GM19238 (cell line): ENCODE measurements around the gene ZNF835.
"Not testable (repeated sequence)": the region's sequence is repeated elsewhere in the genome, so short reads cannot be mapped to it uniquely, and the experiment has no call there.

Experiments used
- DNase-seq: peaks from one replicate; pipeline ENCODE4 v3.0.0; 2011; ENCODE audit warnings: low spot score; ENCODE audit not compliant: insufficient read length

ZNF835 gene

DNA sequence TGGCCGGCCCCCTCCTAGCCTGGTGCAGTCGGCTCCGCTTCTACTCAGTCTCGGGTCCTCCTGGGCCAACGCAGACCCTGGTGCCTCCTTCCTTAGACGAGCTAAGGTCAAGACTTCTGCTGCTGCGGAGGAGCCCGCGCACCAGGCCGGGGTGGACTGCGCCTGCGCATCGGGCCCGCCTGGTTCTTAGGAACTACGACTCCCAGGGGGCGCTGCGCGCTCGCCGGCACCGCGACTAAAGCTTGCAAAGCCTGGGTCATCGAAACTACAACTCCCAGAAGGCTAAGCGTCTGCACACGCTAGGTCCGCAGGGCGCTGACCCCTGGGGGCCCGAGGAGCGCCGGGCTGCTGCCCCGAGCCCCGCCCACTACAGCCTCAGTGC, at the start of gene ZNF835:
TSS of gene ZNF835 (minus strand) at position 145 of the 382 bp plus-strand sequence. CDS start 6,559 bp downstream, outside the sequence.
- DNase-seq: no peak

DNA sequence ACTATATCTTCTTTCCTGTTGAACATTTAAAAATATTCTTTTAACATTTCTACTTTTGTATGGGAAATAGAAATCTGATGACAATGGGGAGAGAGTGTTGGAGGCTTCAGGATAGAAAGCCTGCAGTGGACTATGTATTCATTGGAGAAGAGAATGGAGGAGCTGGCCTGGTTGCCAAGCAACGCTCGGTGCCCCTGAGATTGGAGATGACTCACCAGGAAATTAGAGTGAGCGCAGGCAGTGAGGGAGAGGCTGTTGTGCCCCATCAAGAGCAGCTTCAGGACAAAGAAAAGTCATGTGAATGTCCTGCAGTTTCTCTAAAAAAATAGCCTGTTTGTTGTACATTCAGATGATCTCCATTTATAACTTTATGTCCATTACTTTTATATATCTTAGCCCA, 48.7 kb upstream of the ZNF835 start:
- no peak for DNase-seq

DNA sequence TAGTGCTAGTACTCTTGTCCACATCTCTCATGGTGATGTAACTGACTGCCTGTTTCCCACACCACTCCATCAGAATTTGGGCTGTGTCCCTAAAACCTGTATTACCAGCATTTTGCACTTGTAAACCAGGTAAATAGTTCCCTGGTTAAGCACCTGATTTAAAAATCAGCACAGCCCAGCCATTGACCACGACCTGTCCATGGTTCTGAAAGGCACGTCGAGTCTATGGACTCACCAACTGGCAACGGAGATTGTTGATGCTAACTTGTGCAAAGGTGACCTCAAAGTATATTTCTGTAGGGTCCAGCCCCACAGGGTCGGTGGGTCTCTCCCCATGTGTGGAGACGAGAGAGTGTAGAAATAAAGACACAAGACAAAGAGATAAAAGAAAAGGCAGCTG, 46.7 kb upstream of the ZNF835 start:
- no peak for DNase-seq

- DNase-seq: no peak
These were observed 41.2 kb upstream of the ZNF835 start for GRCh38 chr19:56712611-56713276.

GRCh38 chr19:56710437-56710836, 38.9 kb upstream of the ZNF835 start:
- no peak for DNase-seq

- DNase-seq: no peak
These were observed 36.3 kb upstream of the ZNF835 start for GRCh38 chr19:56707821-56708220.

DNA sequence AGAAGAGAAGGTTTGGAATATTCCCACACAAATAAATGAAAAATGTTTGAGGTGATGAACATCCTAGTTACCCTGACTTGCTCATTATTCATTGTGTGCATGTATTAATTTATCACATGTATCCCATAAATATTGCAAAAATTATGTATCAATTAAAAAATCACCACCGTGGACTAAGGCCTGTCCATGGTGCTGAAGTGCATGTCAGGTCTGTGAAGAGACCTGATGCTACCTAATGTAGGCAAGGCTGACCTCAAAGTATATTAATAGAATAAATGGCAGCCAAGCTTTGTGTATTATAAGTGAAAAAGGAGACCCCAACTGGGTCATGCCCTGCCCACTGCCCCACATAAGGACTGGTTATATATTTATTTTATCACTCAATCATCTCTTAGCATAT, 34.4 kb upstream of the ZNF835 start:
- no peak for DNase-seq

GRCh38 chr19:56701895-56702294, 30.3 kb upstream of the ZNF835 start:
- DNase-seq: no peak

- no peak for DNase-seq
These were observed 28.0 kb upstream of the ZNF835 start for GRCh38 chr19:56699552-56699951.

- DNase-seq: no peak
These were observed 20.8 kb upstream of the ZNF835 start for GRCh38 chr19:56692206-56692895.

DNA sequence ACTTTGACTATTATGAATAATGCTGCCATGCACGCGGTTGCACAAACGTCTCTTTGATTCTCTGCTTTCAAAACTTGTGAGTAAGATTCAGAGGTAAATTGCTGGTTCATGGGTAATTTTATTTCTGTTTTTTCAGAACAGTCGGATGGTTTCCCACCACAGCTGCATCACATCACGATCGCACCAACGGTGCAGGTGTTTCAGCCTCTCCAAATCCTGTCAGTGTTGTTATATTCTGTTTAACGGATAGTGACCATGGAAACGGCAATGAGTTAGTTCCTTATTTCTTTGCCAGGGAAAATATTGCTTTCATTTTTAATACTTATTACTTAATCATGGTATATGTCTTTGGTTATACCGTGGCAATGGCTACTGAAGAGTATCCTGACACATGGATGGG, 19.1 kb upstream of the ZNF835 start:
- no peak for DNase-seq

- no peak for DNase-seq
These were observed 17.6 kb upstream of the ZNF835 start for GRCh38 chr19:56689198-56689597.

DNA sequence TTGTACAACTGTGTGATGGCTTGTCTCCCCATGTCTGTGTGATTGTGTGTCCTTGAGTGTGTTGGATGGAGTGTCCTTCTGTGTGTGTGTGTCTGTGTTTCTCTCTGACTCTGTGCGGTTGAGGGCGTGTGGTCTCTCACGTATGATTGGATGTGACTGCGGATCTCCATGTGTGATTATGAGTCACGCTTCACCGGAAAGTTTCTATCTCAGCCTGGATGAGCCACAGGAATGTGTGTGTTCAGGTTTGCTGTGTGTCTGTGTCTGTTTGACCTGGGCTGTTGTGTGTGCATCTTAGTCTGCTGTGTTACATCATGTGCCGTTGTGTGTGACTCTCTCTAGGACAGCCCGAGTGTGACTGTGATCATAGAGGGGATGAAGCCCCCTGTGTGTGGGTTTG, 15.5 kb upstream of the ZNF835 start:
- DNase-seq: no peak

GRCh38 chr19:56683116-56683515, 11.6 kb upstream of the ZNF835 start:
- no peak for DNase-seq

DNA sequence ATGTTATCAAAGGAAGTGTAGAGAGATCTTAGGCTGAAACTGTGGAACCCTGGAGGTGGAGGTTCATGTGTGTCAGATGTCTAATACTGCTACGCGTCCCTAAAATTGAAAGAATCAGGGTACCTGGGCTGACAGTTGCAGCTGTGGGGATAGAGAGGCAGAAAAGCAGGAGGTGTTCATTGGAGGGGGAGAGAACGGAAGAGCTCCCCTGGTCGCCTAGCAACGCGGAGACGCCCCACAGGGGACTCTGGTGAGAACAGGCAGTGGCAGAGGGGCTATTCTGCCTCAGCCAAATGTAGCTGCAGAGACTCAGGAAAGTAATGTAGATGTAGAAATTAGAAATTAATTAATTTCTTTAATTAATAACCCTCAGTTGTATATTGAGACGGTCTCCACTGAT, 10.1 kb upstream of the ZNF835 start:
- no peak for DNase-seq

DNA sequence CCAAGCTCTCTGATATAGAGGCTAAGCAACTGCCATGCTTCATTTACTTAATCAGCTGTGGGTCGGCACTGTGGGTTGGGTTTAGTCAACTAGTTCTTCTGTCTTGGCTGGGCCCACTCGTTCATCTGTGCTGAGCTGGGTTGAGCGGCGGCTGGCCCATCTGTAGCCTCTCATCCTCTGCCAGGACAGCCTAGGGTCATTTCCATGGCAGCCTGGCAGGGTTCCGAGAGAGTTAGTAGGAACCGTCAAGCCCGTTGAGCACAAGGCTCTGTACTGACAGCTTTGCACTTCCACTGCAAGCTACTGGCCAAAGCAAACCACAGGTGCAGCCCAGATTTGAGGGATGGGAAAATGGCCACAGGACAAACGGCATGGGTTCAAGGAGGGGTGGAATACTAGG, 6.6 kb upstream of the ZNF835 start:
- DNase-seq: no peak

DNA sequence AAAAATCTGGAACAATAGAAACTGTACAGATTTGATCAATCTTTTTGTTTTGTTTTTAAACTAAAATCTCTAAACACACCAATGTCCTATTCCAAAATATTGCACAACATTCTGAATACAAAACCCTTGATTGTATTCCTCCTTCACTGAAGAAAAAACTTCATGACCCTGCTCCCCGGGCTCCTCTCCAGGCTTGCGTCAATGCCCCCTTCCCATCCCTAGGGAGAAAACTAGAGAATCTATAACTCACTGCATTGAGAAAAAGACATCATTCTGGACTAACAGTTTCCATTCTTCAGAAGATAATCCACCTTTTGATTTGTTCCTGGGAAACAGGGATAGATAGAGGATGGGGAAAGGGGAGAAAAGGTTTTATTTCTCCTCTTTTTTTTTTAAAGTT, 1.1 kb upstream of the ZNF835 start:
- not testable (repeated sequence) for DNase-seq

GRCh38 chr19:56670961-56671612, 470 bp downstream of the ZNF835 start:
- no peak for DNase-seq

- DNase-seq: no peak
These were observed 1.1 kb downstream of the ZNF835 start for GRCh38 chr19:56670401-56670960.

- DNase-seq: no peak
These were observed 2.9 kb downstream of the ZNF835 start for GRCh38 chr19:56668676-56669075.

GRCh38 chr19:56667311-56667870, 4.2 kb downstream of the ZNF835 start:
- DNase-seq: no peak

DNA sequence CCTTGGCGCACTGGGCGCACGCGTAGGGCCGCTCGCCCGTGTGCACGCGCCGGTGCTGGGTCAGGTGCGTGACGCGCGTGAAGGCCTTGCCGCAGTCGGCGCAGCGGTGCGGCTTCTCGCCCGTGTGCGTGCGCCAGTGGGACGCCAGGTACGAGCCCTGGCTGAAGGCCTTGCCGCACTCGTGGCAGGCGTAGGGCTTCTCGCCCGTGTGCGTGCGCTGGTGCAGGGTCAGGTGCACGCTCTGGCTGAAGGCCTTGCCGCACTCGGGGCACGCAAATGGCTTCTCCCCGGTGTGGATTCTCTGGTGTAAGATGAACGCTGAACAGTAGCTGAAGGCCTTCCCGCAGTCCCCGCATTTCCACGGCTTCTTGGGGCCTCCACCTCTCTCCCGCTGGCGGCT, 7.0 kb downstream of the ZNF835 start:
- no peak for DNase-seq
